Panc1 (cell line): ENCODE results near the gene SPACA6.

Experiments used
- POLR2AphosphoS5 ChIP-seq: IDR thresholded peaks from 2 replicates; pipeline ENCODE4 v1.6.1; 2012; ENCODE audit warnings: mild to moderate bottlenecking, low read depth, low read length, moderate library complexity
- SIN3A ChIP-seq: IDR thresholded peaks from 2 replicates; pipeline ENCODE4 v1.6.1; 2012; ENCODE audit warnings: low read depth, mild to moderate bottlenecking, low read length, moderate library complexity, borderline replicate concordance; ENCODE audit not compliant: insufficient read depth
- TF ChIP-seq, protein P1 (sequence below): fragments of 450-650 bp; IDR thresholded peaks from 2 replicates; pipeline ENCODE4 v1.5.1; 2017; ENCODE audit warnings: mild to moderate bottlenecking
- TF ChIP-seq, protein P2 (sequence below), 2 experiments: IDR thresholded peaks; 2 replicates each; pipeline ENCODE4 v1.6.1; 2011 to 2012; ENCODE audit warnings: low read depth in 2 of 2, control low read depth in 1 of 2, low read length in 1 of 2, mild to moderate bottlenecking in 1 of 2, moderate library complexity in 1 of 2; ENCODE audit not compliant: insufficient read depth in 1 of 2

DNA sequence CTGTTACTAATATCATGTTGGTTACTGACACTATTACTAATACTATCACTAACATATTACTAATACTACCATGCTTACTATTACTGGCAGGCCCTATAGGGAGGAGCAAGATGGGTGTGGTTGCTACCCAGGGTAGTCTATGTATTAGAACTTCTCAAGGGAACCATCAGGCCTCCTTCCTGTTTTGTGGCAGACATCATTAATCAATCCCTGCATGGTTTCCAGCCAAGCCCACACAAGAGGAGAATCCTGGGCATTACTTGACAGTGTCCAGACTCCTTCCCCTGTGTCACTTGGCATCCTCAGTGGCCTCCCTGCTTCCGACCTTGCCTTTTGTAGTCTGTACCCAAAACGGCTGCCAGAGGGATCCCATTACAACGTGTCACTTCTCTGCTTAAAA is 21.7 kb downstream of the SPACA6 start:
- TF ChIP-seq POLR2AphosphoS5 (no peak), SIN3A (no peak)
- TF ChIP-seq, protein P1, sequence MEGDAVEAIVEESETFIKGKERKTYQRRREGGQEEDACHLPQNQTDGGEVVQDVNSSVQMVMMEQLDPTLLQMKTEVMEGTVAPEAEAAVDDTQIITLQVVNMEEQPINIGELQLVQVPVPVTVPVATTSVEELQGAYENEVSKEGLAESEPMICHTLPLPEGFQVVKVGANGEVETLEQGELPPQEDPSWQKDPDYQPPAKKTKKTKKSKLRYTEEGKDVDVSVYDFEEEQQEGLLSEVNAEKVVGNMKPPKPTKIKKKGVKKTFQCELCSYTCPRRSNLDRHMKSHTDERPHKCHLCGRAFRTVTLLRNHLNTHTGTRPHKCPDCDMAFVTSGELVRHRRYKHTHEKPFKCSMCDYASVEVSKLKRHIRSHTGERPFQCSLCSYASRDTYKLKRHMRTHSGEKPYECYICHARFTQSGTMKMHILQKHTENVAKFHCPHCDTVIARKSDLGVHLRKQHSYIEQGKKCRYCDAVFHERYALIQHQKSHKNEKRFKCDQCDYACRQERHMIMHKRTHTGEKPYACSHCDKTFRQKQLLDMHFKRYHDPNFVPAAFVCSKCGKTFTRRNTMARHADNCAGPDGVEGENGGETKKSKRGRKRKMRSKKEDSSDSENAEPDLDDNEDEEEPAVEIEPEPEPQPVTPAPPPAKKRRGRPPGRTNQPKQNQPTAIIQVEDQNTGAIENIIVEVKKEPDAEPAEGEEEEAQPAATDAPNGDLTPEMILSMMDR: no peak
- TF ChIP-seq, protein P2, sequence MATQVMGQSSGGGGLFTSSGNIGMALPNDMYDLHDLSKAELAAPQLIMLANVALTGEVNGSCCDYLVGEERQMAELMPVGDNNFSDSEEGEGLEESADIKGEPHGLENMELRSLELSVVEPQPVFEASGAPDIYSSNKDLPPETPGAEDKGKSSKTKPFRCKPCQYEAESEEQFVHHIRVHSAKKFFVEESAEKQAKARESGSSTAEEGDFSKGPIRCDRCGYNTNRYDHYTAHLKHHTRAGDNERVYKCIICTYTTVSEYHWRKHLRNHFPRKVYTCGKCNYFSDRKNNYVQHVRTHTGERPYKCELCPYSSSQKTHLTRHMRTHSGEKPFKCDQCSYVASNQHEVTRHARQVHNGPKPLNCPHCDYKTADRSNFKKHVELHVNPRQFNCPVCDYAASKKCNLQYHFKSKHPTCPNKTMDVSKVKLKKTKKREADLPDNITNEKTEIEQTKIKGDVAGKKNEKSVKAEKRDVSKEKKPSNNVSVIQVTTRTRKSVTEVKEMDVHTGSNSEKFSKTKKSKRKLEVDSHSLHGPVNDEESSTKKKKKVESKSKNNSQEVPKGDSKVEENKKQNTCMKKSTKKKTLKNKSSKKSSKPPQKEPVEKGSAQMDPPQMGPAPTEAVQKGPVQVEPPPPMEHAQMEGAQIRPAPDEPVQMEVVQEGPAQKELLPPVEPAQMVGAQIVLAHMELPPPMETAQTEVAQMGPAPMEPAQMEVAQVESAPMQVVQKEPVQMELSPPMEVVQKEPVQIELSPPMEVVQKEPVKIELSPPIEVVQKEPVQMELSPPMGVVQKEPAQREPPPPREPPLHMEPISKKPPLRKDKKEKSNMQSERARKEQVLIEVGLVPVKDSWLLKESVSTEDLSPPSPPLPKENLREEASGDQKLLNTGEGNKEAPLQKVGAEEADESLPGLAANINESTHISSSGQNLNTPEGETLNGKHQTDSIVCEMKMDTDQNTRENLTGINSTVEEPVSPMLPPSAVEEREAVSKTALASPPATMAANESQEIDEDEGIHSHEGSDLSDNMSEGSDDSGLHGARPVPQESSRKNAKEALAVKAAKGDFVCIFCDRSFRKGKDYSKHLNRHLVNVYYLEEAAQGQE (IDR thresholded peaks at IDR 0.05; ENCODE audit: insufficient read depth in 1 of 2, low read depth in 2 of 2, low read length in 1 of 2): no peak
